ENCODE data around the gene TRIM54.

Gene TRIM54

GRCh38 chr2:27249159-27249890, 32.9 kb upstream of the TRIM54 start:
- Histone ChIP-seq H3K36me3 (ENCODE audit: control insufficient read depth, insufficient read depth, low read length) (no peaks in the 10 kb centered on the region), H3K4me3 (ENCODE audit: low read depth, low read length) (no peak overlapping the region), H3K27ac (no peak overlapping the region), H3K9me3 (ENCODE audit: control insufficient read depth, low read length) (no peaks in the 10 kb centered on the region), H3K4me2 (ENCODE audit: low read length) (no peak overlapping the region), H3K27me3 (ENCODE audit: control insufficient read depth, insufficient read depth, low read length) (no peaks in the 10 kb centered on the region), H2AFZ (no peak overlapping the region), H3K79me2 (no peaks in the 10 kb centered on the region), H3K4me1 (no peaks in the 10 kb centered on the region), H3K9ac (no peak overlapping the region)
- TF ChIP-seq CTCF (IDR thresholded peaks at IDR 0.05) = no peak

- H3K4me1 ChIP-seq = no peaks in the 10 kb centered on the region
- no peak overlapping the region for H3K27ac ChIP-seq
- H3K4me2 ChIP-seq (ENCODE audit: low read length) = no peak overlapping the region
- no peaks in the 10 kb centered on the region for H3K9me3 ChIP-seq (ENCODE audit: control insufficient read depth, low read length)
- H3K27me3 ChIP-seq (ENCODE audit: control insufficient read depth, insufficient read depth, low read length) = no peaks in the 10 kb centered on the region
- TF ChIP-seq CTCF (IDR thresholded peaks at IDR 0.05) = peak; percentile 57
- no peaks in the 10 kb centered on the region for H3K79me2 ChIP-seq
- H3K9ac ChIP-seq = no peak overlapping the region
- no peaks in the 10 kb centered on the region for H3K36me3 ChIP-seq (ENCODE audit: control insufficient read depth, insufficient read depth, low read length)
- no peak overlapping the region for H3K4me3 ChIP-seq (ENCODE audit: low read depth, low read length)
- H2AFZ ChIP-seq = peak overlapping the region; percentile 56
Measured at GRCh38 chr2:27249891-27250651, 32.2 kb upstream of the TRIM54 start.

GRCh38 chr2:27250652-27251379, 31.4 kb upstream of the TRIM54 start:
- Histone ChIP-seq H3K9me3 (ENCODE audit: control insufficient read depth, low read length) (no peaks in the 10 kb centered on the region), H3K4me1 (no peaks in the 10 kb centered on the region), H3K9ac (no peak overlapping the region), H3K27me3 (ENCODE audit: control insufficient read depth, insufficient read depth, low read length) (no peaks in the 10 kb centered on the region), H3K4me3 (ENCODE audit: low read depth, low read length) (no peak overlapping the region), H3K79me2 (no peaks in the 10 kb centered on the region), H3K27ac (no peak overlapping the region), H3K4me2 (ENCODE audit: low read length) (no peak overlapping the region), H3K36me3 (ENCODE audit: control insufficient read depth, insufficient read depth, low read length) (no peaks in the 10 kb centered on the region), H2AFZ (no peak overlapping the region)
- no peak for TF ChIP-seq CTCF (IDR thresholded peaks at IDR 0.05)

GRCh38 chr2:27251766-27252165, 30.5 kb upstream of the TRIM54 start:
- no peaks in the 10 kb centered on the region for H3K4me1 ChIP-seq
- H3K27me3 ChIP-seq (ENCODE audit: control insufficient read depth, insufficient read depth, low read length) = no peaks in the 10 kb centered on the region
- no peak overlapping the region for H3K27ac ChIP-seq
- no peaks in the 10 kb centered on the region for H3K9me3 ChIP-seq (ENCODE audit: control insufficient read depth, low read length)
- no peaks in the 10 kb centered on the region for H3K79me2 ChIP-seq
- H2AFZ ChIP-seq = no peak overlapping the region
- no peak overlapping the region for H3K4me3 ChIP-seq (ENCODE audit: low read depth, low read length)
- H3K9ac ChIP-seq = no peak overlapping the region
- H3K36me3 ChIP-seq (ENCODE audit: control insufficient read depth, insufficient read depth, low read length) = no peaks in the 10 kb centered on the region
- no peak overlapping the region for H3K4me2 ChIP-seq (ENCODE audit: low read length)
- no peak for TF ChIP-seq CTCF (IDR thresholded peaks at IDR 0.05)

All from parathyroid adenoma (tissue), 2 donors.